T-helper 1 cell treated with Interleukin-12 subunit alpha and Interleukin-12 subunit beta and Interleukin-4 antibody, amounts not matched to agents 30 ng/mL and 1 ng/mL, for 36 hours (primary cell): Measurements from ENCODE around the gene MYL6. TPM values are rescaled to one million over a fixed set of nuclear protein-coding genes. Genes with fewer than 3 reads are reported as not detected.
"Not testable (repeated sequence)": the region's sequence is repeated elsewhere in the genome, so short reads cannot be mapped to it uniquely, and the experiment has no call there.

Experiments
- intact Hi-C: fragments of 100-400 bp; cut with micrococcal nuclease; formaldehyde crosslinking; loops from one replicate; pipeline ENCODE4 v1.15.1; 2024
- total RNA-seq: library from RNA; stranded (reverse); gene quantifications from 2 replicates; pipeline ENCODE4 v1.2.3, GENCODE V29; 2022

The MYL6 gene
- total RNA-seq, 1 donor from 2014 or later: 1,662 TPM

- intact Hi-C loops: loop anchor here (5.0 kb wide), 1 partner anchor 338 kb away; the partner anchor contains the start of genes ORMDL2 and SARNP
These were observed 3.3 kb upstream of the MYL6 start for GRCh38 chr12:56154818-56155217.

GRCh38 chr12:56155256-56155845 is 2.8 kb upstream of the MYL6 start:
- intact Hi-C loops: no loop called here

- intact Hi-C loops: not testable (repeated sequence)
These were observed 1.5 kb upstream of the MYL6 start for GRCh38 chr12:56156464-56157200.

- intact Hi-C loops: loop anchor here (1.0 to 2.0 kb wide), 10 partner anchors 31 to 531 kb away; partner anchors contain the start of genes PA2G4, PTGES3, SPRYD4 and STAT2
These were observed 744 bp upstream of the MYL6 start for GRCh38 chr12:56157201-56158028.

GRCh38 chr12:56158926-56159461 is 835 bp downstream of the MYL6 start:
- intact Hi-C loops: loop anchor here (1.0 to 2.0 kb wide), 11 partner anchors 29 to 529 kb away; partner anchors contain the start of genes CS, PA2G4, PTGES3 and SPRYD4

GRCh38 chr12:56159482-56160192 is 1.5 kb downstream of the MYL6 start:
- intact Hi-C loops: loop anchor here (1.0 to 2.0 kb wide), 6 partner anchors 7 to 290 kb away; partner anchors contain the start of genes CS, MYL6B and TIMELESS

GRCh38 chr12:56160193-56160763 is 2.1 kb downstream of the MYL6 start:
- intact Hi-C loops: loop anchor here (1.0 kb wide), 3 partner anchors 8 to 289 kb away; partner anchors contain the start of genes MYL6B and TIMELESS

GRCh38 chr12:56160894-56161689 is 2.9 kb downstream of the MYL6 start:
- intact Hi-C loops: loop anchor here (1.0 kb wide), 3 partner anchors 9 to 288 kb away; partner anchors contain the start of genes MYL6B and TIMELESS

GRCh38 chr12:56161690-56162351 is 3.7 kb downstream of the MYL6 start:
- intact Hi-C loops: no loop called here

- intact Hi-C loops: no loop called here
These were observed 4.5 kb downstream of the MYL6 start for GRCh38 chr12:56162468-56163290.

- intact Hi-C loops: no loop called here
These were observed 5.6 kb downstream of the MYL6 start for GRCh38 chr12:56163533-56164344.

- intact Hi-C loops: no loop called here
These were observed 6.2 kb downstream of the MYL6 start for GRCh38 chr12:56164345-56164729.

GRCh38 chr12:56165369-56165768 is 7.2 kb downstream of the MYL6 start:
- intact Hi-C loops: no loop called here

- intact Hi-C loops: no loop called here
These were observed 11.1 kb downstream of the MYL6 start for GRCh38 chr12:56169229-56169759.

- intact Hi-C loops: no loop called here
These were observed 14.7 kb downstream of the MYL6 start for GRCh38 chr12:56172839-56173238.

- intact Hi-C loops: no loop called here
These were observed 20.2 kb downstream of the MYL6 start for GRCh38 chr12:56178347-56178746.

- intact Hi-C loops: no loop called here
These were observed 28.8 kb downstream of the MYL6 start for GRCh38 chr12:56186957-56187356.
